Mesendoderm (in vitro differentiated cells): ENCODE measurements around the gene VSIG2.
A peak's percentile ranks its signal among the peaks of the same experiment; 100 is the strongest.

Experiments
- DNase-seq: peaks from one replicate; pipeline ENCODE4 v3.0.0; 2013
- H2AK5ac ChIP-seq: 2 replicates; pipeline ENCODE4 v1.6.1; 2013; ENCODE audit warnings: low read length, inconsistent platforms
- H2BK120ac ChIP-seq: 2 replicates; pipeline ENCODE4 v1.6.1; 2013; ENCODE audit warnings: low read depth, mild to moderate bottlenecking, low read length, moderate library complexity, mixed read lengths
- H2BK15ac ChIP-seq: replicated peaks from 2 replicates; pipeline ENCODE4 v1.6.1; 2013; ENCODE audit warnings: low read depth, mild to moderate bottlenecking, moderate library complexity
- H2BK5ac ChIP-seq: 2 replicates; pipeline ENCODE4 v1.6.1; 2013; ENCODE audit warnings: low read length, inconsistent platforms
- H3K18ac ChIP-seq: 2 replicates; pipeline ENCODE4 v1.6.1; 2013; ENCODE audit warnings: mild to moderate bottlenecking, low read length, mixed read lengths
- H3K23ac ChIP-seq: one replicate; pipeline ENCODE4 v1.6.1; 2013; ENCODE audit warnings: low read length
- H3K27ac ChIP-seq: 2 replicates; pipeline ENCODE4 v1.5.1; 2013; ENCODE audit warnings: low read depth, mild to moderate bottlenecking, inconsistent platforms, low read length, moderate library complexity
- H3K27me3 ChIP-seq: 2 replicates; pipeline ENCODE4 v1.6.1; 2013; ENCODE audit warnings: low read length, control low read depth, mild to moderate bottlenecking, inconsistent platforms; ENCODE audit not compliant: insufficient read depth, poor library complexity
- H3K36me3 ChIP-seq: 2 replicates; pipeline ENCODE4 v1.6.1; 2013; ENCODE audit warnings: low read length, inconsistent platforms; ENCODE audit not compliant: control insufficient read depth, insufficient read depth
- H3K4ac ChIP-seq: one replicate; pipeline ENCODE4 v1.6.1; 2013; ENCODE audit warnings: low read depth, mild to moderate bottlenecking, low read length, moderate library complexity
- H3K4me1 ChIP-seq: 2 replicates; pipeline ENCODE4 v1.6.1; 2013; ENCODE audit warnings: low read depth, low read length, inconsistent platforms; ENCODE audit not compliant: control insufficient read depth
- H3K4me2 ChIP-seq: 2 replicates; pipeline ENCODE4 v1.6.1; 2013; ENCODE audit warnings: low read length
- H3K4me3 ChIP-seq: 2 replicates; pipeline ENCODE4 v1.5.1; 2013; ENCODE audit warnings: mild to moderate bottlenecking, low read length
- H3K56ac ChIP-seq: one replicate; pipeline ENCODE4 v1.6.1; 2013; ENCODE audit warnings: low read length
- H3K79me1 ChIP-seq: 2 replicates; pipeline ENCODE4 v1.6.1; 2013; ENCODE audit warnings: low read length, inconsistent platforms
- H3K79me2 ChIP-seq: 2 replicates; pipeline ENCODE4 v1.6.1; 2013; ENCODE audit warnings: mild to moderate bottlenecking, low read length; ENCODE audit not compliant: control insufficient read depth, insufficient read depth
- H3K9ac ChIP-seq: 2 replicates; pipeline ENCODE4 v1.6.1; 2013; ENCODE audit warnings: low read length, inconsistent platforms
- H4K5ac ChIP-seq: one replicate; pipeline ENCODE4 v1.6.1; 2013; ENCODE audit warnings: low read length
- H4K8ac ChIP-seq: one replicate; pipeline ENCODE4 v1.6.1; 2013; ENCODE audit warnings: low read depth, mild to moderate bottlenecking, control low read depth, low read length, moderate library complexity
- WGBS: extraction: QIAGEN DNeasy Blood & Tissue Kit; methylation state at CpG from one replicate; pipeline ENCODE4 v1.1.7; 2013; ENCODE audit warnings: low lambda C conversion rate, missing lambda C conversion rate; ENCODE audit not compliant: insufficient coverage; ENCODE audit errors: extremely low coverage; 5-methylcytosine and 5-hydroxymethylcytosine counted together

Gene VSIG2

DNA sequence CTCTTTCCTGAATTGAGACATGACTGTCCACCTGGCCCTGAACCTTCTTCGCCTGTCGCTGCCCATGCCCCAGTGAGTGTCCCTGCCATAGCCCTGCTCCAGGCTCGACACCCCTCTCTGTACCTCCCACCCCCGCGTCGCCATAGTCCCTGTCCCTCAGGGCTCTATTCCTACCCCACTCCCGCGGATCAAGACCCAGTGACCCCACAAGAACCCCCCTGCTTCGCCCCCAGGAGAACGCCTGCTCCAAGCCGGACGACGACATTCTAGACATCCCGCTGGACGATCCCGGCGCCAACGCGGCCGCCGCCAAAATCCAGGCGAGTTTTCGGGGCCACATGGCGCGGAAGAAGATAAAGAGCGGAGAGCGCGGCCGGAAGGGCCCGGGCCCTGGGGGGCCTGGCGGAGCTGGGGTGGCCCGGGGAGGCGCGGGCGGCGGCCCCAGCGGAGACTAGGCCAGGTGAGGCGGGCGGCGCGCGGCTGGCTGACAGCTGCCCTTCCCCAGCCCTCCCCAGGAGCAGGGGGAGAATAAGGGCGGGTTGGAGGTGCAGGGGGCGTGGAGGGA is 6.7 kb downstream of the VSIG2 start:
- Histone ChIP-seq H3K79me1 (no peaks in the 10 kb centered on the region), H3K4me1 (no peaks in the 10 kb centered on the region), H2BK120ac (no peak overlapping the region), H3K79me2 (no peaks in the 10 kb centered on the region), H3K9ac (no peak overlapping the region), H3K18ac (no peak overlapping the region), H3K36me3 (no peaks in the 10 kb centered on the region), H2BK15ac (no peak overlapping the region), H3K23ac (no peak overlapping the region), H3K56ac (peak overlapping the region; percentile 7), H2AK5ac (no peak overlapping the region), H4K8ac (no peak overlapping the region), H2BK5ac (no peak overlapping the region), H3K4me3 (no peak overlapping the region), H3K27ac (no peak overlapping the region), H4K5ac (no peak overlapping the region), H3K4ac (no peak overlapping the region), H3K4me2 (no peak overlapping the region), H3K27me3 (peaks cover 89% of the 10 kb centered on the region)
- no peak for DNase-seq
- WGBS: no CpG with 5 or more reads among the region's 44 CpGs

DNA sequence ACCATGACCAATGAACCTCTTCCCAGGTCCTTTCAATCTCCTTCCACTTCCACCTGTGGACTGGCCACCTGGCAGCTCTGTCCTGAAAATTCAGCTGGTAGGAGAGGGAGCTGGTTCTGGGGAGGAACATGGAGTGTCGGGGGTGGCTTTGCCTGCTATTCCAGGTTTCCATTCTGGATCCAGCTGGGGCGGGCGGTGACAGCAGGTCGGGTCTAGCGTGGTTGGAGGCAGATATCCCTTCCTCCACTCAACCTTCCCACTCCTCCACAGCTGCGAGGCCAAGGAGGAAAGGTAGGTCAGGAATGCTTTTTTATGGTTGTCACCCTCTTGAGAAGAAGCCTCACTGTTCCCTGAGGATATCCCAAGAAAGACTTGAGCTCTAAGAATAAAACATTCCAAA is 9.0 kb downstream of the VSIG2 start:
- no peaks in the 10 kb centered on the region for H3K79me2 ChIP-seq
- H3K23ac ChIP-seq: no peak overlapping the region
- no peak overlapping the region for H3K18ac ChIP-seq
- H2BK120ac ChIP-seq: no peak overlapping the region
- no peak overlapping the region for H4K8ac ChIP-seq
- no CpG with 5 or more reads among the region's 6 CpGs for WGBS
- no peak overlapping the region for H4K5ac ChIP-seq
- no peak for DNase-seq
- H3K4ac ChIP-seq: no peak overlapping the region
- no peak overlapping the region for H3K4me3 ChIP-seq
- no peak overlapping the region for H2BK15ac ChIP-seq
- H3K4me1 ChIP-seq: peaks cover 2% of the 10 kb centered on the region
- H2BK5ac ChIP-seq: no peak overlapping the region
- no peaks in the 10 kb centered on the region for H3K79me1 ChIP-seq
- no peak overlapping the region for H3K27ac ChIP-seq
- no peak overlapping the region for H3K9ac ChIP-seq
- H3K4me2 ChIP-seq: no peak overlapping the region
- no peaks in the 10 kb centered on the region for H3K36me3 ChIP-seq
- no peak overlapping the region for H3K56ac ChIP-seq
- H3K27me3 ChIP-seq: peaks cover 82% of the 10 kb centered on the region
- no peak overlapping the region for H2AK5ac ChIP-seq

DNA sequence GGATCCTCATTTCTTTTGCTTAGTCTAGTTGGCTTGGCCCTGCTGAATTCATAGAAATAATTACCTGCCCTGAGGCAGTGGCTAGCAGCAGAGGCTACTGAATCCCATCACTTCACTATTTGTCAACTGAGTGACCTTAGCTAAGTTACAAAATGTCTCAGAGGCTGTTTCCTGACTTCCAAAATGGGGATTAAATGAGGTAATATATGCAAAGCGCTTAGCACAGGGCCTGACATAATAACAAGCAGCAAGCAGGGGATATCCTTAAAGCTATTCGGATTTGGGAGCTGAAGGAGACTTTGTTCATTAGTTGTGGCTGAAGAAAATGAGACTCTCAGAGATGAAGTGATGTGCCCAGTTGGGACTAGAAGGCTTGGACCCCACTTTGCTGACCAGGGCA is 9.5 kb downstream of the VSIG2 start:
- H2AK5ac ChIP-seq: no peak overlapping the region
- no peak overlapping the region for H3K4me3 ChIP-seq

GRCh38 chr11:124740277-124740882 is 11.7 kb downstream of the VSIG2 start:
- Histone ChIP-seq H2BK120ac (no peak overlapping the region), H4K8ac (no peak overlapping the region), H3K27me3 (peaks cover 67% of the 10 kb centered on the region), H3K4ac (no peak overlapping the region), H3K79me1 (no peaks in the 10 kb centered on the region), H2BK5ac (no peak overlapping the region), H3K27ac (no peak overlapping the region), H3K4me2 (peak overlapping the region; percentile 47), H4K5ac (no peak overlapping the region), H3K4me1 (peaks cover 2% of the 10 kb centered on the region), H3K4me3 (no peak overlapping the region), H3K36me3 (no peaks in the 10 kb centered on the region), H3K56ac (no peak overlapping the region), H2BK15ac (no peak overlapping the region), H2AK5ac (no peak overlapping the region), H3K9ac (no peak overlapping the region), H3K23ac (no peak overlapping the region), H3K79me2 (no peaks in the 10 kb centered on the region), H3K18ac (no peak overlapping the region)
- no peak for DNase-seq
- no CpG with 5 or more reads among the region's 37 CpGs for WGBS

More for the DNA sequence above, 9.5 kb downstream of the VSIG2 start:
- Histone ChIP-seq H4K8ac (no peak overlapping the region), H4K5ac (no peak overlapping the region), H3K27me3 (peaks cover 81% of the 10 kb centered on the region), H3K79me2 (no peaks in the 10 kb centered on the region), H2BK120ac (no peak overlapping the region), H3K4me2 (no peak overlapping the region), H3K36me3 (no peaks in the 10 kb centered on the region), H3K23ac (no peak overlapping the region), H3K4me1 (peaks cover 2% of the 10 kb centered on the region), H3K4ac (no peak overlapping the region), H3K27ac (no peak overlapping the region), H2BK5ac (no peak overlapping the region), H3K56ac (no peak overlapping the region), H3K79me1 (no peaks in the 10 kb centered on the region), H3K9ac (no peak overlapping the region), H2BK15ac (no peak overlapping the region), H3K18ac (no peak overlapping the region)
- no peak for DNase-seq
- no CpG with 5 or more reads among the region's 2 CpGs for WGBS

- H2BK15ac ChIP-seq: no peak within 1 kb of the TSS
- H3K4me2 ChIP-seq: peak within 1 kb of the TSS; percentile 79
- DNase-seq: peak; percentile 94
- H3K4me3 ChIP-seq: no peak within 1 kb of the TSS
- peak within 1 kb of the TSS; percentile 76 for H3K56ac ChIP-seq
- WGBS: no CpG with 5 or more reads among the region's 59 CpGs
- H3K27me3 ChIP-seq: peaks cover 61% of the 10 kb centered on the region
- H3K4ac ChIP-seq: no peak within 1 kb of the TSS
- H3K23ac ChIP-seq: no peak within 1 kb of the TSS
- no peaks in the 10 kb centered on the region for H3K79me2 ChIP-seq
- no peaks in the 10 kb centered on the region for H3K36me3 ChIP-seq
- H2BK120ac ChIP-seq: no peak within 1 kb of the TSS
- no peak within 1 kb of the TSS for H2AK5ac ChIP-seq
- H4K8ac ChIP-seq: no peak within 1 kb of the TSS
- no peak within 1 kb of the TSS for H3K18ac ChIP-seq
- H3K27ac ChIP-seq: no peak within 1 kb of the TSS
- peak within 1 kb of the TSS; percentile 43 for H3K9ac ChIP-seq
- no peak within 1 kb of the TSS for H2BK5ac ChIP-seq
- H3K4me1 ChIP-seq: peaks cover 2% of the 10 kb centered on the region
- no peak within 1 kb of the TSS for H4K5ac ChIP-seq
- no peaks in the 10 kb centered on the region for H3K79me1 ChIP-seq
Observed at GRCh38 chr11:124739479-124740276, 12.4 kb downstream of the VSIG2 start, which contains the start of gene NRGN. Gene NRGN (plus strand): TSS chr11:124739942. CDS start chr11:124740085, 143 bp downstream.
